NCI-H226 (cell line): ENCODE data around the gene SNX10.

Experiments
- DNase-seq: peaks from one replicate; pipeline ENCODE4 v3.0.0-alpha.2; 2015

The SNX10 gene

GRCh38 chr7:26409661-26410547 lies 118.2 kb downstream of the SNX10 start:
- DNase-seq, result no peak

GRCh38 chr7:26413007-26413691 lies 121.5 kb downstream of the SNX10 start:
- DNase-seq, result no peak

- no peak for DNase-seq
Measured at GRCh38 chr7:26416004-26416403, 124.3 kb downstream of the SNX10 start.

- DNase-seq, result no peak
Measured at GRCh38 chr7:26417911-26418413, 126.3 kb downstream of the SNX10 start.

- no peak for DNase-seq
Measured at GRCh38 chr7:26419198-26419597, 127.5 kb downstream of the SNX10 start.

- no peak for DNase-seq
Measured at GRCh38 chr7:26420422-26421019, 128.9 kb downstream of the SNX10 start.

- no peak for DNase-seq
Measured at GRCh38 chr7:26422761-26423160, 131.1 kb downstream of the SNX10 start.

- no peak for DNase-seq
Measured at GRCh38 chr7:26423436-26423835, 131.8 kb downstream of the SNX10 start.
